NOMO-1 treated with dmso at 0.1 percent for 144 hours (cell line): ENCODE results near the gene SPPL3.
A peak's percentile ranks its signal among the peaks of the same experiment; 100 is the strongest.

Experiments used
- DNase-seq: peaks from one replicate; lab custom pipeline; 2025; ENCODE audit not compliant: unreplicated experiment; lab: John Stamatoyannopoulos, UW

The SPPL3 gene

DNA sequence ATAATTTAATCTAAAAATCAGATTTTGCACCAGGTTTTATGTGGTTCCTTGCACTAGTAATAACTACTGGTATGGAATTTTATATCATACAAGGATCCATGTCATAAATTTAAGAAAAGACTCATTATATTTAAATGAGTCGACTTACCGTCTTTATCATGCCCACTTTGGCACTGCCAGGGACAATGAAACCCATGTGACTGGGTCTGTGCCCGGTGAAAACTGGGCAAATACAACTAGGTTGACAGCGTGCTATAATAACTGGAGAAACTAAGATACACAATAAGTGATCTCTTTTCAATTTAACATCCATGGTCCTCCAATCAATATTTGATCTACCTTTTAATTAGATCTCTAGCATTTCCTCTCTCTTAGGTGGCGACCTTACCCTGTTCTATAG, 114.0 kb downstream of the SPPL3 start:
- no peak for DNase-seq

DNA sequence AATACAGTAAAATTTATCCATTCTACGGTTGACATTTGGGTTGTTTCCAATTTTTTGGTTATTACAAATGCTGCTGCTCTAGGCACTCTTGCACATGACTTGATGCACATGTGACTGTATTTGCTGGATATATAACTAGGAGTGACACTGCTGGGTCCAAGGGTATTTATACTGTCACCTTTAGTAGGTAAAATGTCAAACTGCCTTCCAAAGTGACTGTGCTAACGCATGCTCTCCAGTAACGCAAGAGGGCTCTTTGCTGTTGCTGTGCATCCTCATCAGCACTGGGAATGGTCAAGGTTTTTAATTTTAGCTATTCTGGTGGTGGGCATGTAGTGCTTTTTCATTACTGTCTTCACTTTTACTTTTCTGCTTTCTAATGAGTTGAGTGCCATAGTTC, 116.3 kb downstream of the SPPL3 start:
- no peak for DNase-seq

DNA sequence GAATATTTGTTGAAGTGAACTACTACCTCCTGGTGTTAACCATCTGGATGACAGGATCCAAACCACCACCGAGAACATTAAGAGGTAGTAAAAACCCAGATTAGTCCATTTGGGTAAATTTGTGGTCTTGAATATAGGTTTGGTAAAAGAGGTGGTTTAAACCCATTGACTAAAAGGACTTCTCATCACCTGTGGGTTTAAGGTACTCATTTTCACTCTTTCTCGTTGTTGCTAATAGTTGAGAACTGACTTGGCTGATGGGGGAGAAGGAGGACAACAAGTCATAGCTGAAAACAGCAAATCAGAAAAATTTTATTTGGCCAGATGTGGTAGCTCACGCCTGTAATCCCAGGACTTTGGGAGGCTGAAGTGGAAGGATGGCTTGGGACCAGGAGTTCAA, 119.4 kb downstream of the SPPL3 start:
- DNase-seq, result no peak

DNA sequence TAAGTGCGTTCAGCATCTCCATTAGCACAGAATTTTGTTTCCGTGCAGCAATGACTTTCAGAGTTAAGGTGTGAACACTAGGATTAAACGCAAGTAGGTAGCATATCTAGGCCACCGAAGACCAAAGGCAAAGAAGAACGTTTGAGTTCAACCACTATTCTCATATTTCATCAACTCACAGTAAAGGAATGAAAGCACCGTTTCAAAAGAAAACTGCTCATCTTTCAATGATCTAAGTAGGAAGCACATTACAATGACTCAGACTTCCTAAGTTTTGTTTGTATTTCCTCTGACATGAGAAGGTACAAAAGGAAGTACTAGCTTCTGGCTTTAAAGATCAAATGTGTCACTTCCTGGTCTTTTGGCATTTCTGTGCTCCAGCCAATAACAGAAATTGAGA, 121.0 kb downstream of the SPPL3 start:
- DNase-seq, result no peak

DNA sequence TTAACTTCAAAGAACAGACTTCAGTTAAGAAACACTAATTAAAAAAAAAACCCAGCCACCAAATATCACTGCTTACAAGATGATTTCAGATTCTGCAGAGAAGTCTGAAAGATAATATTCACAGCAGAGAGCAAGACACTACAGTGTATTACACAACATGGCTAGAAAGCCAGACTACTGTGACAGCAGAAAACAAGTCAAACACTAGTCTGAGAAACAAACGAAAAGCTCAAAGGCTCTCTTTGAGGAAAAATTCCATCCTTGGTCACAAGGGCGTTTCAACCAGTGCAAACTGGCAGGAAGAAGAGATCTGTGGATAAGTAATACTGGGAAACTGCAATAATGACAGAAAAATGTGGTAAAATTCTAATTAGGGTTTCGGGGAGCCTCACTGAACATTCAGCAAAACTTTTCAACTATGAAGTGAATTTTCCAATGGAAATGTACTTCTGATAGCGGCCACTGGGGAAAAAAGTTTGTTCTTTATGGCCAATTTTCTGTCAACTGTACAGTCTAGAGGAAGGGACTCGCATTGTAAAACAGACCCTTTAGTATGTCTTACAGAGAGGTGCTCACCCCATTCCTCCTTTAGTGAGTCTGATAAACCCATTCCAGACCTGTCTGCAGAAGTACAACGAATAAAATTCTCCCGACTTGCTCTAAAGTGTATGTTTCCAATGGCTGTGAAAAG, 128.2 kb downstream of the SPPL3 start:
- no peak for DNase-seq

DNA sequence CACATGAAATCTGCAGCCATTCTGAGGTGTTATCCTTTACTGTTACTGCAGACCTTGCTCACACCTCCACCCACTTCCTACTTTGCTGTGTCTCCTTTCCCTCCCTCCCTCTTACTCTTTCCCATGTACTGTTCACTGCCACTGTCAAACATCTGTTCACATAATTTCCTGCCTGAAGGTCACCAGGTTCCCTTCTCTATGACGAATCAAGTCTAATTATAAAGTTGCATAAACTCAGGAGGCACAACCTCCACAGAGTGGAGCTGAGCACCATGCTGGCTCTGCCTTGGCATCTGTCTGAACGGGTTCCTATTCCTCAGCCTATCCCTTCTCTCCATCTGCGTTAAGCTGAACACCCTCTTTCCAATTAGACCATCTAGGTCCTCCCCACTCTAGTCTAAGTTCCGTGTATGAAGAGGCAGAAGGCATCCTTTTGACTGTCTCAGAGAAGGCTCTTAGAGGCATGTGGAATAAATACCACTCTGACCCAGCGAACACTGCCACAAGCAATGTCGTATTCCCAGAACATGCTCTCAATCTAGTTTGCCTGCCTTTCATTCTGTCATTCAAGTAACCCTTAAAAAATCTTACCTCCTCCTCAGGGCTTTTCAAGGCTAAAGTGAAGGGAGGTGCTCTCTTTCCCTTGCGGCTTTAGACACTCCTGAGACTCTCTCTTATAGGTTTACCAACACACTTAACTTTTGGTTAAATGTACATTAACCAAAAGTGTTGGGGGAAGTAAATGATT, 129.8 kb downstream of the SPPL3 start:
- peak; percentile 5 for DNase-seq

DNA sequence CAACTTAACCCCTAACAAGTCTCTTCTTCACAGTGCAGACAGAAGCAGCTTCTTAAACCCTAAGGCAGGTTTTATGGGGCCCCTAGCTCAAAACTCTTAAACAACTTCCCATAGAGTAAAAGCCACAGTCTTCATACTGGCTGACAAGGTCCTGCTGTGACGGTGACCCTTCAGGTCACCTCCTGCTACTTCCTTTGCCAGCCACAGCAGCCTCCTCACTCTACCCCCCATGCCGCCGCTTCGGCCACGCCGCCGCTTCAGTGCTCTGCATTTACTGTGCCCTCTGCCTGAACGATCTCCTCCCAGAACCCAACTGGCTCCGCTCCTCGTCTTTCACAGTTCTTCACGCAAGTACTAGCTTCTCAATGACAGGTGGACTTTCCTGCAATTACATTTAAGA, 133.1 kb downstream of the SPPL3 start:
- no peak for DNase-seq

DNA sequence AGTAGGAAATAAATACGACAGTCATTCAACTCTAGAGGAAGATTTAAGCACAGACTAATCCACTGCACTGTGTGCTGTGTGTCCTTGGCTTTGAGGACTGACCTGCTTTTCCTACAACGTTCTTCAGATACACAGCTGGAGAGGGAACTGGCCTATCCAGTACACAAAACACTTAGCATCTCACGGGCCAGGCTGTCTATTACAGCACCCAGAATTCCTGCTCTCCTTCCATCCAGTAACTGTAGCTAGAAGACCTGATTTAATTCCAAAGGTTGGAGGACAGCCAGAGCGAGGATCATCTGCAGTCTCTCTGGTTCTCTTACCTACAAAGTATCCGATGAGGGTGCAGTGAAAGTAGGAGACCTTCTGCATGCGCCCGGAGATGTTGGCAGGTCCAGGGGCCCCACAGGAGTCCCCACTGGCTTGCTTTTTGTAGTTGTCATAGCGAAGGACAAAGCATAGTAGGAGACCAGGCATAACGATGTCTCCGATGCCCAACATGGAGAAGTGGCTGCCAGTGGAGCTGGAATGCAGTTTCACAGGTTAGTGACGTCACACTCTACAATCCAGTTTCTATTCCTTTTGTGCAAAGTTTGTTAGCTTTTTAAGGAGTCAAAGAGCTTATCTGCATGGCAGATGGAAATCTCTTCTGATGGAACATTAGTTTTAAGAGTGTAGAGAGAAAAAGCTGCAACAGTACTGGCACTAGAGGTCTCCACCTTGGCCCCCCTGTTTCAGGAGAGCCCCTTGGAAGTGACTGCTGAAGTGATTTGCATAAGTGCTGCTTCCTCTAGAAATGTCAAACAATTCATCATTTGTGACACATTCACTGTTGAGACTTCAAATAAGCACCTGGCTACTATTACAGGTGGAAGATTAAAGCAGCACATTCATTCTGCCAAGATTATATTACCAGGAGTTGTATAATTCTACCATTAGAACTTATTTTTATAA, 136.8 kb downstream of the SPPL3 start:
- no peak for DNase-seq

DNA sequence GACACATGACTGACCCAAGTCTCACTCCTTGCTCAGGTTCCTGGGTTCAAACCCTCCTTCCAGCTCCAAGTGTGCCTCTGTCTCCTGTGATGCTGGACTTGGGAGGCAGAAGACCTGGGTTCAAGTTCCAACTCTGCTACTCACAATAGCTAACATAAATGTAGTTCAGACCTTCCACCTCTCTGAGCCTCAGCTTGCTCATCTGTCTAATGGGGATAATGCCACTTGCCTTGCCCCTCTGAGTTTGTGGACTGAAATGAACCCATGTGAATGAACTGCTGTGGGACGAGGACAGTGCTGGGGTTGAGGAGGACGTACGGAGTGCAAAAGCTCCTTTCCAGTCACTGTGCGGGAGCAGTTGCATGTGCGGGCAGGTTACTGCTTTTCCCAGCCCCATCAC, 137.6 kb downstream of the SPPL3 start:
- DNase-seq, result no peak

DNA sequence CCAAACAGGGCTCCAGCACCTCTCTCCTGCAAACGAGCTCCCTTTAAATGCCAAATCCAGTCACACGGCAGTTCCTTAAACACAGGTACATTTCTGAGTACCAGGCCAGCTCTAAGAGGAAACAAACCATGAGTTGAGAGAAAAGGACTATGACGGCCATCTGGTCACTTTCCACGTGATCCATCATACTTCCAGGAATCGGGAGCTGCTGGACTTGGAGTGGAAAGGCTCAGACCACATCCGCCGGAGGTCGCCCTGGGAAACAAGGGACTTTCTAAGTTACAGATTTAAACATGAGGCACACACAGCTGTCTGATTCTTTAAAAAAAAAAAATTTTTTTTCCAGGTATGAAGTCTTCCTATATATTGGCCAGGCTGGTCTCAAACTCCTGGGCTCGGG, 139.3 kb downstream of the SPPL3 start:
- no peak for DNase-seq

DNA sequence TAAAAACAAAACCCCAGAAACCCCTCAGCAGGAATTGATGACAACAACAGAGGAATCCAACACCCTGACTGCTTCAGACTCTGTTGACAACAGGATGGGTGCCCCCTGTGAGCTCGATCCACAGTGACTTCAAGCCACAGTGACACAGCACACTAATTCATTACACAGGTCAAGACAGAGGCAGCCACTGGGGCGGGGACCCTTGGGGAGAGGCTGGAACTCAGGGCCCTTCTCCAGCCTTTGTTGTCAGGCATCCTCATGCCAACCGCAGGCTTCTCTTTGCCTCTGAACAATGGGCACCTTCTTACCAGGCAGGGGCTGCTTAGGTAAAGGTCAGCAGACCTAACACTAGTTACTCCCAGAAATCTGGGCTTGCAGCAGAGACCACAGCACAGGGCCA, 140.9 kb downstream of the SPPL3 start:
- DNase-seq, result no peak

DNA sequence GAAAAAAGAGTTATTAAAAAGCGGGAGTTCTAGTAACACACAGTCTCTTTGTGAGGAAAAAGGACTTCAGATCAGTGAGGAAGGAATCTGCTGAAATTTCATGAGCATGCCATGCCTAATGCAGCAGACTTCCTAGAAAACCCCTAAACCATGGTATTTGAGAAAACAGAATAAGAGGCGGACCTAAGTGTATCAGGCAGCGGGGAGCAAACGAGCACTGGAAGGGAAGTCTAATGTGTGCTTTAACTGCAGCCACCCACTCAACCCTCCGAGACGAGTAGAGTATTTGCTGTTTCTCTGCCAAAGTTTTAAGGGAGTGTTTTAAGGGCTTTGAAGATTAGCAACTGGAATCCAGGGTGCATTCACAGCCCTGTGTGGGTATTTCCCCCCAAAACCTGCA, 142.1 kb downstream of the SPPL3 start:
- no peak for DNase-seq

DNA sequence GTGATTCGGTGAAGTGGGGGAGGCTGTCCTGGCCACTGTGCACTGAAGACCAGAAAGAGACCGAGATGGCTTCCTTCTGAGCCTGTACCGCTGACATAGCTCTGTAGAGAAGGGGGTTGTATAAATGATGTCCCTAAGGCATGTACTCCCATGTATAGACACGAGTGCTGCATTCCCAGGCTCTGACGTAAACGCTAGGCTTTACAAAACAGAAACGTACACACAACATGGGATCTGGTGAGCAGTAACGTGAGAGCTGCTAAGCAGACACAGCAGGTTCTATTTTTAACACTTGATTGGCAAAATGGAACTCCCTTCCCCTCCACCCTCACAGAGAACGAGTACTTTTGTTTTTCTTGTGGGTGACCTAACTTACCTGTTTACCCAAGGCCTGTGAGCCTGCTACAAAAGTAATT, 142.6 kb downstream of the SPPL3 start:
- no peak for DNase-seq

DNA sequence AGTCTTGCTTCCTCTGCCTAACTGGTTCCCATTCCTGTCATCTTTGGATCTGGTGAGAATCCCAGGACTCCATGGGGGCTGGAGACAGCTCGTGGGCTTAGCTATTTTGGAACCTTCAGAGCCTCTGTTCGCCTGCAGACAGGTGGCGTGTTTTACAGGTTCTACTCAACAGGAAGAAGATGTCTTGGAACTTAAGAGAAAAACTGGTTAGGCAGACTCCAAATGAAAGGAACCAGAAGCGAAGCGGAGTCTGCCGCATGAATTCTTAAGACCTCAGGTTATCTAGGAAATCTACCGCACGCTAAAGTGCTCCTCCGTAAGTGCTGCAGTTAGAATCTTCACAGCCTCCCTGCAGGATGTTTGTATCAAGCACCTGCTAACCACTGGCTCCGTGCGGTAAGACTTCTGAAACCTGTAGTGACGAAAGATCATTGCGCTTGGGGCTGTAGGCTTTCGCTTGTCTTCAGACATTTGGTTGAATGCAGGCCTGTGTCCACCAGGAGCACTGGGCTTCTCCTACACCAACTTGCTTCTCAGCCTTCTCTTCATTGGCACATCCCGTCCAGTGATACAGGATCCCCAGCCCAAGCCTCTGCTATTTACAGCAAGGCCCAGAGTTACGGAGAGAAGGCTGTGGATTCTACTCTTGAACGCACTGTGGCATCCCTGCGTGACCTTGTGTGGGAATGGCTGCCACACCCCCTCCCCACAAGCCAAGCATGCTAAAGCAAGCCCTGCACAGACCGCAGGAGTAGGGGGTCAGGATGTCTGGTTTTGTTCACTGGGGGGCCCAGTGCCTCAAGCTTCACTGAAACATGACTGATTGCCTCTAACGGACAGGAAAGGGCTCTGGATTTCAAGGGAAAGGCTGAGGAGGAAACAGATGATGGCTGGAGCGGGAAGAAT, 143.6 kb downstream of the SPPL3 start:
- no peak for DNase-seq

DNA sequence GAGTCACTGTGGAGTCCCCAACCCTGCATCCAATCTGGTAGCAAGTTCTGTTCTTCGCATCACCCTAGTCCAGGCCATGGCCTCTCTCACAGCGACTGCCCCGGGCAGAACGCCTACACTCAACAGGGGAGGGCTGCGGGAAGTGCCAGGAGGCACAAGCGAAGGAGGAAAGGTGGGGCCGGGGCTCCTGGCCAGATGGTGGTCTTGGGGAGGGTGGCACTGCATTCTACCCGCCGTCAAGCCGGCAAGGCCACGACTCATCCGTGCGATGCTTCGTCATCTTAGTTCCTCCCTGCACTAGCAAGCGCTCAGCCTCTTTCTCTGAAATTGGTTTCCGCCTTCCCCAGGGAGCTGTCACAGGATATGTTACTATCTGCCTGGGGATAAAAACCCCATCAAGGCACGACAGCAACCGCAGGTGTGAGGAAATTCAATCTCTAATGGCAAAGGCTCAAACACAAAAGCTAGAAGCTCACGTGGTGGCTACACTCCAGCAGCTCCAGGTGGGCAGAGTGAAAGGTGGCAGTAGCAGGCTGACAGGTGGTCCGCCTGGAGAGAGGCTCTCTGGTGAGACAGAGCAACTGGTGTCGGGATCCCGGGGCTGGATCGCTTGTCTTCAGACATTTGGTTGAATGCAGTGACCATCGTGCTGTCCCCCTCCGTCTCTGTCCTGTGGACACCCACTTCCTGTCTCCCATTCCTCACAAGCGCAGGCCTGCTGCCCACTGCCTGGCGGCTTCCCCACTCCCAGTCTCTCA, 144.4 kb downstream of the SPPL3 start:
- no peak for DNase-seq

DNA sequence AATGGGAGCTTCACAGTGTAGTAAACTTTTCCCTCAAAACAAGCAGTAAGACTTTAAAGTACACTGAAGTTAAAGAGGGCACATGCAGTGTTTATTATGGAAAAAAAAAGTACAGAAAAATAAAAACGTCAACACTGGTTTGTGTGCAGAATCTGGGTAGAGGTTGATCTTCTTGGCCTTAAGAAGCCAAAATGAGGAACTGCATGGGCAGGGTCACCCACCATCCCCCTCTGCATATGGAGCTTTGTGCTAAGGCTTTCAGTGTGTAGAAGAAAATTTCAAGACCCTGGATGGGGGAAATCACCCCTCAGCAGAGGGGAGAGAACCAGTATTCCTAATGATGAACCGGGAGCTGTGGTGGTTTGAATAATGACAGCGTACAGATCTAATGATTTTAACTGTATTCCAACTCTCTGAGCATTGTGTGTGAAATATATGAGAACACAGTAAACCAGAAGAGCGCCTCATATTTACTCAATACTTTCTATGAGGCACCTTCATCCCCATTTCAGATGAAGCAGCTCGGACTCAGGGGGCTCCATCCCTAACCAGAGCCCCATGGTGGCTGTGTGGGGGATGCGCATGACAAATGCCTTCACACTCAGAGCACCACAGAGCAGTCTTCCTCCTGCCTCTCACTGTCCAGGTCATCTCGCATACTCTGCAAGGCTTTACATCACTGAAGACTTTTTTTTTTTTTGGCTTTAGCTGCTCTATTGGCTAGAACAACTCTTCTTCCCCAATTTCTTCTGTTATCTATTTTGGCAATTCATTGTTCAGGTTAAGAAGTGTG, 145.2 kb downstream of the SPPL3 start:
- no peak for DNase-seq

DNA sequence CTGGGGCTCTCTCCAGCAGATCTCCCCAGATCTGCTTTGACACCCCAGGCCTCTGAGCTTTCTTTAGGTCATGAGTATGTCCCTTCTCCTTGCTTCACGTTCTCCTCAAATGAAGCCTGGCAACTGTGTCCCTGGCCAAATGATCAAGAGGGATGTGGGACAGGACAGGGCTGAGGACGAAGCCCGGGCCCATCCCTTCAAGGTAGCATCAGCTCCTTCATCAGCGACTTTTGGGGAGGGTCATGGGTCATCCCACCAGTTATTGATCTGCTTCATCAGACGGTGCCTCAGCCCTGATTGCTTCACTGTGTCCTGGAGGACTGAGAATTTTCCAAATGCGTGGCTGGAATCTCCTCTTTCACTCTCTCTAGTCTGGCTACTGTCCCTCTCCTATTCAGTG, 146.2 kb downstream of the SPPL3 start:
- no peak for DNase-seq

DNA sequence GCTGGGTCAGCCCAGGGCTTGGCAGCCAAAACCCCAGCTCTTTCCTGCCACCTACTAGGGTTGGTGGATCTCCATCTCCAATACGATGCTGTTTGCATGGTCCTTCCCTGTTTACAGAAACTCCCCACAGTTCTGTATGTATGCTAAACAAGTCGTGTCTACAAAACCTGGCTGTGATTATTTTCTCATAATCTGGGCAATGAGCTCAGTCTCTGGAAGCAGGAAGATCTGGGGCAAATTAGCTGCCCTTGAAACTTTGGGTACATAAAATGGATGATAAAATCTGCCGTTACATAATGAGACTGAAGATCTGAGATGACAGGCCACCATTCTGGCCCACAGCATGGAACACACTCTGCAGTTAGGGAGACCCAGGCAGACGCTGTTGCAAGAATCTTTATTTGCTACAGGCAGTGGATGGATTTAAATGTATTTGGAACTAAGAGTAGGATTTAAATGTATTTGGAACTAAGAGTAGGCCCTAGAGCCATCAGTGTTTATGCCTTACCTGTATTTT, 146.9 kb downstream of the SPPL3 start:
- no peak for DNase-seq

DNA sequence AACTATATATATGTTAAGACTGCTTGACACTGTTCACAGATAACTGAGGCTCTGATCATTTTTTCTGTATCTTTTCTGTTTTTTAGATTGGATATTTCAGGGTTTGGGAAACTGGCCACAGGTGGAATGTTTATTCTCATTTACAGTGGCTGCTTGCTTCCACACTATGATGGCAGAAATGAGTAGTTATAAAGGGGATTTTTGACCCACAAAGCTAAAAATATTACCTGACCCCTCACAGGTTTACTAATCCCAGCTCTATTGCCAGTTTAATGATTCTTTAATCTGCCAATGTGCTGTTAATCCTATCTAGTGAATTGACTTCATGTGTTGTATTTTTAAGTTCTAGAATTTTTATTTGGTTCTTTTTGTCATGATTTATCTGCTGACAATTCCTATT, 148.9 kb downstream of the SPPL3 start:
- no peak for DNase-seq
